Body of pancreas (tissue), 4 donors: ENCODE measurements around the gene TCEAL6.

Experiments used
- POLR2A ChIP-seq, 3 donors: fragments of 450-650 bp; IDR thresholded peaks; one replicate each; pipeline ENCODE4 v1.6.1; 2016; ENCODE audit warnings: antibody characterized with exemption in 3 of 3, mild to moderate bottlenecking in 2 of 3
- TF ChIP-seq, protein P1 (sequence below), 7 experiments: fragments of 450-650 bp in 4 of 7; fragments of 200-600 bp in 3 of 7; sonication (generic) in 3 of 7; IDR thresholded peaks; one replicate each; pipeline ENCODE4 v1.5.1; 2016 to 2019; ENCODE audit warnings: antibody characterized with exemption in 7 of 7

DNA sequence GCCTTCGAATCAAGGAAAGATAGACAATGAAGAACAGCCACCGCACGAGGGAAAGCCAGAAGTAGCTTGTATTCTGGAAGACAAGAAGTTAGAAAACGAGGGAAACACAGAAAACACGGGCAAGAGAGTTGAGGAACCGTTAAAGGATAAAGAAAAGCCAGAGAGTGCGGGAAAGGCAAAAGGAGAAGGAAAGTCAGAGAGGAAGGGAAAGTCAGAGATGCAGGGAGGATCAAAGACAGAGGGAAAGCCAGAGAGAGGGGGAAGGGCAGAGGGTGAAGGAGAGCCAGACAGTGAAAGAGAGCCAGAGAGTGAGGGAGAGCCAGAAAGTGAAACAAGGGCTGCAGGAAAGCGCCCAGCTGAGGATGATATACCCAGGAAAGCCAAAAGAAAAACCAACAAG, 15.4 kb downstream of the TCEAL6 start:
- no peak for TF ChIP-seq POLR2A (IDR thresholded peaks at IDR 0.05)
- TF ChIP-seq, protein P1, sequence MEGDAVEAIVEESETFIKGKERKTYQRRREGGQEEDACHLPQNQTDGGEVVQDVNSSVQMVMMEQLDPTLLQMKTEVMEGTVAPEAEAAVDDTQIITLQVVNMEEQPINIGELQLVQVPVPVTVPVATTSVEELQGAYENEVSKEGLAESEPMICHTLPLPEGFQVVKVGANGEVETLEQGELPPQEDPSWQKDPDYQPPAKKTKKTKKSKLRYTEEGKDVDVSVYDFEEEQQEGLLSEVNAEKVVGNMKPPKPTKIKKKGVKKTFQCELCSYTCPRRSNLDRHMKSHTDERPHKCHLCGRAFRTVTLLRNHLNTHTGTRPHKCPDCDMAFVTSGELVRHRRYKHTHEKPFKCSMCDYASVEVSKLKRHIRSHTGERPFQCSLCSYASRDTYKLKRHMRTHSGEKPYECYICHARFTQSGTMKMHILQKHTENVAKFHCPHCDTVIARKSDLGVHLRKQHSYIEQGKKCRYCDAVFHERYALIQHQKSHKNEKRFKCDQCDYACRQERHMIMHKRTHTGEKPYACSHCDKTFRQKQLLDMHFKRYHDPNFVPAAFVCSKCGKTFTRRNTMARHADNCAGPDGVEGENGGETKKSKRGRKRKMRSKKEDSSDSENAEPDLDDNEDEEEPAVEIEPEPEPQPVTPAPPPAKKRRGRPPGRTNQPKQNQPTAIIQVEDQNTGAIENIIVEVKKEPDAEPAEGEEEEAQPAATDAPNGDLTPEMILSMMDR (IDR thresholded peaks at IDR 0.05): no peak
